GM12891 (cell line): ENCODE results near the gene SPRN.

Experiments
- POLR2A ChIP-seq: IDR thresholded peaks from 2 replicates; pipeline ENCODE4 v1.6.1; 2011; ENCODE audit warnings: low read depth, low read length, control low read depth
- POLR2AphosphoS5 ChIP-seq: IDR thresholded peaks from 2 replicates; pipeline ENCODE4 v1.6.1; 2011; ENCODE audit warnings: low read depth, low read length, control low read depth
- SPI1 ChIP-seq: IDR thresholded peaks from 2 replicates; pipeline ENCODE4 v1.6.1; 2011; ENCODE audit warnings: low read depth, low read length, control low read depth

DNA sequence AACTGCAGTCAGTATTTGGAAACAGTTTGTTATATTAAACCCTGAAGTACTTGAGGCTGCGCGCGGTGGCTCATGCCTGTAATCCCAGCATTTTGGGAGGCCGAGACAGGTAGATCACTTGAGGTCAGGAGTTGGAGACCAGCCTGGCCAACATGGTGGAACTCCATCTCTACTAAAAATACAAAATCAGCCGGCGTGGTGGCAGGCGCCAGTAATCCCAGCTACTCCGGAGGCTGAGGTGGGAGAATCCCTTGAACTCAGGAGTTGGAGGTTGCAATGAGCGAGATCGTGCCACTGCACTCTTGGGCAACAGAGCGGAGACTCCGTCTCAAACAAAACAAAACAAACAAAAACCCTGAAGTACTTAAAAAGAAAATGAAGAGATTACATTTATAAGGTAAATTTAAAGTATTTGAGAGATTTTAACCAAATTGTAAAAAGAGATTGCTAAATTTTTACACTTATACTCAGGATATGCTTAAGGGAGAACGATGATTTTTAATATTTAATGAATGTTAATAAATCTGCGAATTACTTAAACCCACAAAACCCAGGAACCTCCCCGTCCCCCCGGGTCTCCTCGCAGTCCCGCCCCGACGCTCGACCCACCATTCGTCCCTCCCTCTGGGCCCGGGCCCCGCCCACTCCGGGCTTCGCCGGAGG lies 30.9 kb downstream of the SPRN start:
- TF ChIP-seq POLR2A (no peak), POLR2AphosphoS5 (no peak), SPI1 (no peak)
